ENCODE measurements around the gene GSG1.
"Not testable (repeated sequence)": the region's sequence is repeated elsewhere in the genome, so short reads cannot be mapped to it uniquely, and the experiment has no call there.

GSG1 gene

GRCh38 chr12:13053617-13054016 lies 49.9 kb downstream of the GSG1 start:
- not testable (repeated sequence) for DNase-seq (ENCODE audit: low read depth)

DNA sequence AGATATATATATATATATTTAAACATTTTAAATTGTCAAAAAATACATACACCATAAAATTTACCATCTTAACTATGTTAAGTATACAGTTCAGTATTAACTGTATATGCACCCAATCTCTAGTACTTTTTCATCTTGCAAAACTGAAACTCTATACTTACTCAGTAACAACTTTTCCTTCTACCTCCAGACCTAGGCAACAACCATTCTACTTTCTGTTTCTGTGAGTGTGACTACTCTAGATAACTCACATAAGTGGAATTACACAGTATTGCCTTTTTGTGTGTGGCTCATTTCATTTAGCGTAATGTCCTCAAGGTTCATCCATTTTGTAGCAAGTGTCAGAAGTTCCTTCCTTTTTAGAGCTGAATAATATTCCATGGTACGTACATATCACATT lies 51.0 kb downstream of the GSG1 start:
- DNase-seq (ENCODE audit: low read depth) = no peak

GRCh38 chr12:13049816-13050215 lies 53.7 kb downstream of the GSG1 start:
- no peak for DNase-seq (ENCODE audit: low read depth)

DNA sequence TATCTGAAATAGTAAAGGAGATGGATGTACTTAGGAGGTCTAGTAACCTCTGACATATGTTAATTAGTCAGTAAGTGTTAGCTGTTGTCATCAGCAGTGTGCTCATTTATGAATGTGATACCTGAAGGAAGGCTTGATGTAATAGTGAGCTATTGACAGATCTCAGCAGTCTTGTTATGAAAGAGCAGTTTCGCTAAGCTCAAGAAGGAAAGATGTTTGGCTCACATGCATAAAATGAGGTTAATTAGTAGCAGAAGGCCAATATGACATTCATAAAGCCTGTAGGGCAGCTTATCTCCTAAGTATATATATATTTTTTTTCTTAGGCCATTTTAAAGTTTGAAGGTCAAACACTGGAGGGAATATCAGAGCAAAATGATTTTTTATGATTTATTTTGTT lies 56.5 kb downstream of the GSG1 start:
- no peak for DNase-seq (ENCODE audit: low read depth)

DNA sequence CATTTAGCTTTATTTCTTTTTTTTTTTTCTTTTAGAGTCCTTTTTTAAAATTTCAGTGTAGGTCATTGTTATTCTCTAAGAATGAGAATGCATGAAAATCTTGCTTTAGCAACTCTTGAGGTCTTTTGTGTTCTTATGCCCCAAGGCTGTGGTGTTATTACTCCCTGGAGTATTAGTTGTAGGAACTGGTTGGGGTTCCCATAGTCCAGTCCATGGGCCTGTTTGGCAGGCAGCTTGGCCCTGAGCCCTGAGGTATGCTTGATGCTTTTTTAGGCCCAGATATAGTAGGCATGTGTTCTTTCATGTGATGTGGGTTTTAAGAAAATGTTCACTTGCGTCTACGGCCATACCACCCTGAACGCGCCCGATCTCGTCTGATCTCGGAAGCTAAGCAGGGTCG lies 57.7 kb downstream of the GSG1 start:
- DNase-seq (ENCODE audit: low read depth) = no peak

DNA sequence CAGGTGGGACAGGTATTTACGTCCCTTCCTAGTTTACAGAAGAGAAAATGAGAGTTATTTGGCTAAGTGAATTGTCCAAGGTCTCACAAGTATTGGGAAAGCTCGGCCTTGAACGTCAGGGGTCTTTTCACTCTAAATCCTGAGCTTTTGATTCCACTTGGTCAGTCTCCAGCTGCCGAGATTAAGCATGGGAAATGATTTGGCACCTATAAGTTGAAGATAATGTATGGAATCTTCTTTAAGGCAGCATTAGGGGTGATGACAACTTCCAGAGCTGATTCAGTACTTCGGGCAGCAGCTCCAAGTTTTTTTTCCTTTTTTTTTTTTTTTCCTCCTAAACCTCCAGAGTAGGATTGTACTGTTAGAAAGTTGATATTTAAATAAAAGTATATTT lies 58.6 kb downstream of the GSG1 start:
- DNase-seq (ENCODE audit: low read depth) = no peak

DNA sequence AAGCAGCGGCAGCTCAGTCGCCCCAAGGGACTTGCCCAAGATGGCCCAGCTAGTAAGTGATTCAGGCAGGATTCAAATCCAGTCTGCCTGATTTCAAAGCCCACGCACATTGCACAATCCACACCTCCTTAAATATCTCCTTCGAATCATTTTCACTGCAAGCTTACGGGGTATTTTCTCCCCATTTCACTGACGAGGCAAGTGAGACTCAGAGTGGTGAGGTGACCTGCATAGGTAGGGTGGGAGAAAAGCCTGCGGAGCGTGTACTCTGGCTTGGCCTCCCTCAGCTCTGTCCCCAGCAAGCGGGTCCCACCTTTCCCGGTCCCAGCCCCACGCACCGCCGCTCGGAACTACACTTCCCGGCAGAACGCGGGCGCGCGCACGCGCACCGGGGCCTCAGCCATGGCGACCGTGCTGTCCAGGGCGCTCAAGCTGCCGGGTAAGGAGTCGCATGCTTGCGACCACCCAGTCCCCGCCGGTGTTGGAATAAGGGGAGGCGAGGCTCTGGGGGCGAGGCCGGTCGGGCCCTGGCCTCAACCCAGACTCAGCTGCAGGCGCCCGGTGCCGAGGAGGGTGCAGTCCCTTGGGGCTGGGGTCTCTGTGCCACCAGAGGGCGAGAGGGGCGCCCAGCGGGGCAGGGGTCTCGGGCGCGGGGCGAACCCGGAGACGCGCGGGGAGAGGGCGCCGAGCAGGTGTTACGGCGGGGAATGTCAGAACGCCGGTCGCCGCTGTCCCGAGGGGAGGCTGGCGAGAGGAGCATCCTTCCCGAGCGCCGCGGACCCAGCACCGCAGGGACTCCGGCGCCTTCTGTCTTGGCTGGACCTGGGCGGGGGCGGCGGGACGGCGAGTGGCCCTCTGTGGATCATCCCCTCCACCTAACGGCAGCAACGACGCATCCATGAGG lies 59.2 kb downstream of the GSG1 start, which contains the start of gene FAM234B:
FAM234B (plus strand) TSS at position 380 of the 904 bp plus-strand sequence; CDS start at position 403, 23 bp downstream.
- DNase-seq (ENCODE audit: low read depth) = no peak

GRCh38 chr12:13042666-13043230 lies 60.7 kb downstream of the GSG1 start:
- no peak for DNase-seq (ENCODE audit: low read depth)

DNA sequence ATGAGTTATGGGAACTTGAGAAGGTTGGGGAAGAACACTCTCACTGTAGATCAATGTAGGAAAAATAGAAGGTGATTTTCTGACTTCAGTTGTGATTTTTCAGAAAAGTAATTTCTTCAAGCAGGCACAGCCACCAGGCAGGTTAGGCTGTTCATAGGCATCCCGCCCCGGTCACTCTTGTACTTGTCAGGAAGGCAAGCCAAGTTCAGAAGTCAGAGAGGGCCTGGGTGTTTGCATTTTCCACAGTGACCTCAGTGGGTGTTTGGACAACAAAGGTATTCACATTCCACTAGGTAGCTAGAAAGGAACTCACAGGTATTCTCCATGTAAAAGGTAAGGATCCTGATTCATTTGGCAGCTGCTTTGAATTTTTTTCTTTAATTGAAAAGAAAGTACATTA lies 62.2 kb downstream of the GSG1 start:
- no peak for DNase-seq (ENCODE audit: low read depth)

GRCh38 chr12:13039328-13039956 lies 64.0 kb downstream of the GSG1 start:
- DNase-seq (ENCODE audit: low read depth) = no peak

DNA sequence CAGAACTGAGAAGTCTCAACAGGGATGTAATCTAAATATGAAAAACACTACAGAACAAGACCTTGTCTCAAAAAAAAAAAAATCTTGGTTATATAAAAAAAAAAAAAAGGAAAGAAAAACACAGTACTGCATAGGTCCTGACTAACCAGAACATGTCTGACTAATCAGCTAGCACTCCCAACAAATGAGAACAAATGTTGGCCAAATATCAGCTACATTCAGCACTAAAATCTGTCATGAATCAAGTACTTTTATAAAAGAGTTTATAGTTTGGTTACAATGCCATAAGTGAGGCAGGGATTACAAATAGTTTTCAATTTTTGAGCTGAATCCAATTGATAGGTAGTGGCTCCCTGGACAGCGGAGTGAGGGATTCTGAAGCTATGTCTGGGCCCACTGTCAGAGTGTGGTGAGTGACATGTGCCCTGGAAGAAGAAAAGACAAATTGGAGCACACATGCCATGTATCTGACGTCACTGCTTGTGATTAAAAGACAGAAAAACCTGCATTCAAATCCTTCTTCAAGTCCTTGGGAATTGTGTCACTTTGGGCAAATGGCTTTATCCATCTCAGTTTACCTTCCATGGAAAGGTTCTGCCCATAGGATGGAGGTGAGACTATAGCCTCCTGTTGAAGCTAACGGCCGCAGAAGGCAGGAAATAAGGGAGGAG lies 64.8 kb downstream of the GSG1 start:
- no peak for DNase-seq (ENCODE audit: low read depth)

DNA sequence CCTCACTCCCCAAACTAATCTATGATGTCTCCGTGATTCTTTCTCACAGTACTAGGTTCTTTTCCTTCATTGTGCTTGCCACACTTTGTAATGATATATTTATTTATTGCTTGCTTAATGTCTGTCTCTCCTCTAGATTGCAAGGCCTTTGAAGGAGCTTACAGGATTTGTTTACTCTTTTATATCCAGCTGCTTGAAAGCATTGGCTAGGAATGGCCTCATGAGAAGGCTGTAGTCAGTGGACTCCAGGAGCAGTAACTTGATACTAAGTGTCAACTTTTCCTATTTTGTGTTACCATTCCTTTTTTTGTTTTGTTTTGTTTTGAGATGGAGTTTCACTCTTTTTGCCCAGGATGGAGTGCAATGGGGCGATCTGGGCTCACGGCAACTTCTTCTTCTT lies 66.6 kb downstream of the GSG1 start:
- DNase-seq (ENCODE audit: low read depth) = no peak

DNA sequence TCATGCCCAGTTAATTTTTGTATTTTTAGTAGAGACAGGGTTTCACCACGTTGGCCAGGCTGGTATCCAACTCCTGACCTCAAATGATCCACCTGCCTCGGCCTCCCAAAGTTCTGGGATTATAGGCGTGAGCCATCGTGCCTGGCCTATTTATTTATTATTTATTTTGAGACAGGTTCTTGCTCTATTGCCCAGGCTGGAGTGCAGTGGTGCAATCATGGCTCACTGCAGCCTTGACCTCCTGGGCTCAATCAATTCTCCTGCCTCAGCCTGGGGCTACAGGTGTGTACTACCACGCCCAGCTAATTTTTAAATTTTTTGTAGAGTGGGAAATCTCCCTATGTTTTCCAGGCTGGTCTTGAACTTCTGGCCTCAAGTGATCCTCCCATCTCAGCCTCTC lies 68.1 kb downstream of the GSG1 start:
- not testable (repeated sequence) for DNase-seq (ENCODE audit: low read depth)

All from HS-27A (cell line).